HG02763 (cell line): Measurements from ENCODE around the gene RHOG.
"Not testable (repeated sequence)": the region's sequence is repeated elsewhere in the genome, so short reads cannot be mapped to it uniquely, and the experiment has no call there.

ENCODE experiments used
- ATAC-seq: cut with Tn5 transposase; IDR thresholded peaks from one replicate; pipeline ENCODE4 v1.9.1; 2021; ENCODE audit warnings: mild to moderate bottlenecking, moderate library complexity; ENCODE audit not compliant: unreplicated experiment

Gene RHOG

GRCh38 chr11:3834664-3835461 is 5.9 kb downstream of the RHOG start:
- ATAC-seq = no peak

GRCh38 chr11:3834349-3834663 is 6.5 kb downstream of the RHOG start:
- ATAC-seq = no peak

- ATAC-seq = no peak
These were observed 7.3 kb downstream of the RHOG start for GRCh38 chr11:3833449-3833848.

GRCh38 chr11:3832816-3833215 is 7.9 kb downstream of the RHOG start:
- ATAC-seq = no peak

DNA sequence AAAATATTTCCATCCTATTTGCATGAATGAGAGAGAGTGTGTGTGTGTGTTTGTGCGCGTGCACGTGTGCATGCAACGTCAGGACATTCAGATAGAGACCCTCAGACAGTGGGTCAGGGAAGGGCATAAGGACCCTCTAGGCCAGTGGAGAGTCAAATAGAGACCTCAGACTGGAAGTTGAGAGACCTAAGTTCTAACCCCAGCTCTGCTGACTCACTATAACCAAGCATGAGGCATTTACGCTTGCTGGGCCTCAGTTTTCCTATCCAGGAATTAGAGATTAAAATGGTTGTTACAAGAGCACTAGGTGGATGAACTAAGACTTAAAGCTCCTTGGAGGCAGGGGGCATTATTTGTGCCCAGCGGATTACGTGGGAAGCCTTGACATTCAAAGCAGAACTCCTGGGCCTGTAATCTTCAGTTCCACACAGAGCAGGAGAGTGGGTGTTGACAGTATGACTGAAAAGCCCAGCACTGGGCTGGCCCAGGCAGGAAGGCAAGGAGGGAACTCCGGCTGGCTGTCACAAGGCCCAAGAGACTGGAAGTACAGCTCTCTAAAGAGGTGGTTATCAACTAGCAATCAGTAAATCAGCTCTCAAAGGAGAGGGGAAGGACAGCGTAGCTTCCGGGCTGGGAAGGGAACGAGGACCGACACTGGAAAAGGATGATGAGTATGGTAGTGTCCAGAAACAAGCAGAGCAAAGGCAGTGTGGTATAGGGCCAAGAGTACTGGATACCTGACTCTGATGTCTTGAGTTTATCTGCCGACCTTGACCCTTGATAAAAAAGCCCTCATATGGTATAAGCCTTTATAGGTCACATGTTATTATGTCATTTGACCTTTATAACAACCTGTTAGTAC is 9.2 kb downstream of the RHOG start:
- no peak for ATAC-seq

DNA sequence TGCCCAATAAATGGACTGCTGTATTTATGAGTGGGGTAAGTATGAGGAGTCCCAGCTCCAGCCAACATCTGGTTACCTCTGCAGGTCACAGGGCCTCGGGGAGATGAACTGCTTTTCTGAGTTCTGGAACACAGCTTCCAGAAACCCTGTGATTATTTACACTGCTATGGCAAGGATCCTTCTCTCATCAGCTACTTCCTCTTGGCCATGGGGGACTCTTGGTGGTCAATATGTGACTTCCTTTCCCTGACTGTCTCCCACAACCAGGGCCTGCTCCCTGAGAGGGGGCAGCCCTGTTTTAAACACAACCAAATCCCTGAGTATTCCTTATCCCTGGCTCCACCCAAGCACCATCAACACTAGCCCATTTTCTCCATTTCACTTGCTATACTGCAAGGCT is 10.0 kb downstream of the RHOG start:
- ATAC-seq = no peak

DNA sequence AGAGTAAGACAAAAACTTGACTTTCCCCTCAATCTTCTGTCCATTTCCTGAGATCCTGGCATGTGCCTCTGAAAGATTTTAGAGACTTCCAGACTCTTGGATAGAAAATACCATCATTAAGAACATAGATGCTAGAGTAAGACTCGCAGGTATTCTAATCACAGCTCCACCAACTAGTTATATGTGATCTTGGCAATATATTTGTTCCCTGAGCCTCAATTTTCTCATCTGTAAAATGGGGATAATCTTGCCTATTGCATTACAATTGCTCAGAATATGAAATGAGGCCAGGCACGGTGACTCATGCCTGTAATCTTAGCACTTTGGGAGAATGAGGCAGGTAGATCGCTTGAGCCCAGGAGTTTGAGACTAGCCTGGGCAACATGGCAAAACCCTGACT is 10.7 kb downstream of the RHOG start:
- no peak for ATAC-seq

DNA sequence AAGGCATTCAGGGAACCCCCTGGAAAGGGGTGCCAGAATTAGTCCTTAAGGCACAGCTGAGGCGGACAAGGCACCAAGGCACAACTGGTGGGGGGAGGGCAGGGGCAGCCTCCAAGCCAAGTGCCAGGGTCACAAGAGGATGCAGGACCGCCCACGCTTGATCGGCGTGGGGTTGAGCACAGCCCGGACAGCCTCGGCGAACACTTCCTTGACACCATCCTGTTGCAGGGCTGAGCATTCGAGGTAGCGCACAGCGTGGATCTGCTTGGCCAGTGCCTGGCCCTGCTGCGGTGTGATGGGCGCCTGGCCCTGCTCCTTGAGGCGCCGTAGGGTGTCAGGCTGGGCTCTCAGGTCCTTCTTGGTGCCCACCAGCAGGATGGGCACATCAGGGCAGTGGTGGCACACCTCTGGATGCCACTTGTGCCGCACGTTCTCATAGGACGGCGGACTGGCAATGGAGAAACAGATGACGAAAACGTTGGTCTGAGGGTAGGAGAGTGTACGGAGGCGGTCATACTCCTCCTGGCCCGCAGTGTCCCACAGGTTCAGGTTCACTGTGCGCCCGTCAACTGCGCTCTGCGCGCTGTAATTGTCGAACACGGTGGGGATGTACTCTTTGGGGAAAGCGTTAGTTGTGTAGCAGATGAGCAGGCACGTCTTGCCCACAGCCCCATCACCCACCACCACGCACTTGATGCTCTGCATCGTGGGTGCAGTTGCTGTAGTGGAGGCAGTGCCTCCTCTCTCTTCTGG is 13.1 kb downstream of the RHOG start:
- ATAC-seq = no peak

- ATAC-seq = no peak
These were observed 14.0 kb downstream of the RHOG start for GRCh38 chr11:3826721-3827120.

GRCh38 chr11:3825473-3826154 is 15.1 kb downstream of the RHOG start:
- ATAC-seq = no peak

- ATAC-seq = peak; percentile 56
These were observed 15.9 kb downstream of the RHOG start for GRCh38 chr11:3824714-3825472.

- no peak for ATAC-seq
These were observed 16.8 kb downstream of the RHOG start for GRCh38 chr11:3823762-3824506.

DNA sequence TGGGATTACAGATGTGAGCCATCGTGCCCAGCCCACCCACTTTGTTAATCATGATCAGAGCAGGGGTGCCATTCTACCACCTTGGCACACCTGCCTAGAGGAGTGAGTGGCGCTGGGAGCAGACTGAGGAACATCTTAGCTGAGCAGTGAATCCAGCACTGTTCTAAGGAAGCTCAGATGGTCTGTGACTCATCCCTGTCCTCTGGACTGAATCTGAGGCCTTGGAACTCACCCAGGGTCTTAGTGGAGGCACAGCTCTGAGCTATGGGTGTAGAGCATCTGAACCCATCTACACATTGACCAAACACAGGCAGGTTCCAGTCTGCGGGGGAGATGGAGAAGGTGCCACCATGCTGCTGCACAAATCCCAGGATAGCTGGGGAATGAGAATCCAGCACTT is 17.5 kb downstream of the RHOG start:
- ATAC-seq = no peak

DNA sequence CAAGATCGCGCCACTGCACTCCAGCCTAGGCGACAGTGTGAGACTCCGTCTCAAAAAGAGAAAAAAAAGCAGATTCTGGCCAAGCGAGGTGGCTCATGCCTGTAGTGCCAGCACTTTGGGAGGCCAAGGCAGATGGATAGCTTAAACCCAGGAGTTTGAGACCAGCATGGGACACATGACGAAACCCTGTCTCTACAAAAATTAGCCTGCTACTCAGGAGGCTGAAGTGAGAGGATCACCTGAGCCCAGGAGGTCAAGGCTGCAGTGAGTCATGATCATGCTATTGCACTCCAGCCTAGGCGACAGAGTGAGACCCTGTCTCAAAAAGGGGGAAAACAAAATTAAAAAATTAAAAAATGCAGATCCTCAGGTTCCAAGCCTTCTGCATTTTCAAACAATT is 18.4 kb downstream of the RHOG start:
- ATAC-seq = no peak

DNA sequence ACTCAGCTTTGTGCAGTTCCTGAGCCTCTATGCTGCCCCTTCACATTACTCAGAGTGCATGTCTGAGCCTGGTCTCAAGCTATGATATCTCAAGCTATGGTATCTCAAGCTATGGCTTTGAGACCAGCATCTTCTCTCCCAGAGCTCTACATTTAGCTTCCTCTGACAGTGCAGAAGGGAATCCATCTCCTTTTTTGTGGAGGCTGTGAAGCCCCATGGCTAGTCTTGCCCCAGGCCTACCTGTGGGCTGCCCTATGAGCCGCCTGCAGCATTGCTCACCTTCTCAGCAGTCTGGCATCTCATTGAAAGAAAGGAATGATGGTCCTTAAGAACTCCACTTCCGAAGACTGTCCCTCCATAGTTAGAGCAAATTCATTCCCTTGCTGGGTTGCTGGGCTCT is 19.8 kb downstream of the RHOG start:
- no peak for ATAC-seq

DNA sequence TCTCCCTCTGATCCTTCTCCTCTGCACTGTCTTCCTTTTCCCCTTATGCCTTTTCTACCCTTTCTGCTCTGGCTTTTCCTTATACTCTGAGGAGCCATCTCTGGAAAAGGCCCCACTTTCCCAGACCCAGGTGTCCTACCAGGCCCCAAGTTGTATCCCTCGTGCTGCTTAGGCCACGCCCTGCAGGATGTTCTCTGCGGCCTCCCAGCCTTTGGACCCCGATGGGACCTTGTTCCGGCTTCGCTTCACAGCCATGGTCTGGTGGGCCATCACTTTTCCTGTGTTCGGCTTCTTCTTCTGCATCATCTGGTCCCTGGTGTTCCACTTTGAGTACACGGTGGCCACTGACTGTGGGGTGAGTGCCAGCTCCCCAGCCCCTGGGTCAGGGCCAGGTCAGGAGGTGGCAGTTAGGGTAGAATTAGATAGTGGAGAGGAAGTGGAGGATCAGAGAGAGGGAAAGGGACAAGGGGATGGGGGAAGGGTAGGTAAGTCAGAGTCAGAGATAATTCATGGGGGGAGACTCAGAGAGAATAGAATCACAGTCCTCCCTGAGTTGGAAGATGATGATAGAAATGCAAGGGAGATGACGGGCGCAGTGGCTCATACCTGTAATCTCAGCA is 23.5 kb downstream of the RHOG start:
- no peak for ATAC-seq

- ATAC-seq = no peak
These were observed 24.1 kb downstream of the RHOG start for GRCh38 chr11:3816673-3817072.

DNA sequence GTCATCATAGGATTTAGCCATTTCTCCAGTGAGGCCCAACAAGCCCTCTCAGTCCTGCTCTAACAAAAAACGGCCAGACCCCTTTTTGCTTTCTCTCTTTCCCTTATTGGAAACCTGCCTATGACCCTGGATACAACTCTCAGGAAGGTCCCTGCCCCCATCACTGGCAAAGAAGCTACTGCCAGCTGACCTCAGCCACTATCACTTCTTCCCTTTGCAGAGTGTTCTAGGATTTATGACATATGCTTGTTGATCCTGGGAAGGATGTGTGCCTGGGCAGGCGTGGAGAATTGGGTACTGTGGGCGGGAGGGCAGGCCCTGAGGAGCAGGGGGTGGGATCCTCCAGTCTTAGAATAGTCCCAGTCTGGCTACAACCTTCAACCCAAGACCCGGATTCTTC is 24.9 kb downstream of the RHOG start:
- ATAC-seq = no peak

GRCh38 chr11:3814832-3815231 is 25.9 kb downstream of the RHOG start:
- ATAC-seq = not testable (repeated sequence)
